ENCODE results near the gene CASP1.

- TF ChIP-seq POLR2A (IDR thresholded peaks at IDR 0.05; ENCODE audit: low read length) (no peak), GATA1 (IDR thresholded peaks at IDR 0.05; ENCODE audit: low read depth, low read length) (no peak)
These were observed 12.1 kb upstream of the CASP1 start for GRCh38 chr11:105046898-105047579.
